GM21576 (cell line): ENCODE measurements around the gene TBKBP1.
"Not testable (repeated sequence)": the region's sequence is repeated elsewhere in the genome, so short reads cannot be mapped to it uniquely, and the experiment has no call there.

Source experiments
- ATAC-seq: cut with Tn5 transposase; IDR thresholded peaks from one replicate; pipeline ENCODE4 v1.9.1; 2021; ENCODE audit warnings: mild to moderate bottlenecking, moderate library complexity; ENCODE audit not compliant: unreplicated experiment

The TBKBP1 gene

GRCh38 chr17:47729476-47729875 lies 35.5 kb downstream of the TBKBP1 start:
- ATAC-seq: no peak

DNA sequence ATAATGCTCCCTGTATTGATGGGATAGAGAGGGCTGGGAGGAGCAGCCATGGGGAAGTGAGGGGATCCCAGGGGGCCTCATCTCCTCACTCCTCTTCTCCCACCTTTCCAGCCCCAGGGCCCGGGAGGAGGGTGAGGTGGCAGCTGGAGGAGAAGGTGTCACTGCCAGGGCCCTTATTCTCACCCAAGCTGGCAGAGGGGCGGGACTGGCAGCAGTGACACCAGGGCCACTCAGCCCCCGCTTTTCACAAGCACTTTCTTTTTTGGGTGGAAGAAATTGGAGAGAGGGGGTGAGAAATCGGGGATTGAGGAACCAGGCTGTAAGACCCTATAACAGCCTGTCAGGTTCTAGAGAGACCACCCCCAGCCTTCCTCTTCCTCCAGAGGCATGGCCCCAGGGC lies 36.7 kb downstream of the TBKBP1 start:
- ATAC-seq: no peak

DNA sequence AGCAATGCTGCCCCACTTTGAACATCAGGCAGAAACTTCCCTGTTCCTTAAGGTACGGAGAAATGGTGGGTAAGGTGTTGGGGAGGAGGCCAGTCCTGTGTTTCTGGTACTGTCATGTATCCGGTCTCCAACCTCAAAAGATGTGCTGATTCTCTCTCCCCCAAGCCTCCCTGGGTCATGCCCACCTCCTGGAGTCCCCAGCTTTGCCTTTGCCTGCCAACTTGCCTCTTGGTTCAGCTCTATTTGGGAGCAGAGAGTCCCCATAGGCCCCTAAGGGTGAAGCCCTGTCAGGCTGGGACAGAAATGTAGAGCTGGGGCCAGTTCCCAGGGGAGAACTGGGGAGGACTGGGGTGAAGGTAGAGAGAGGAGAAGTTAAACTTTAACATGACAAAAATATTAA lies 37.4 kb downstream of the TBKBP1 start:
- ATAC-seq: no peak

DNA sequence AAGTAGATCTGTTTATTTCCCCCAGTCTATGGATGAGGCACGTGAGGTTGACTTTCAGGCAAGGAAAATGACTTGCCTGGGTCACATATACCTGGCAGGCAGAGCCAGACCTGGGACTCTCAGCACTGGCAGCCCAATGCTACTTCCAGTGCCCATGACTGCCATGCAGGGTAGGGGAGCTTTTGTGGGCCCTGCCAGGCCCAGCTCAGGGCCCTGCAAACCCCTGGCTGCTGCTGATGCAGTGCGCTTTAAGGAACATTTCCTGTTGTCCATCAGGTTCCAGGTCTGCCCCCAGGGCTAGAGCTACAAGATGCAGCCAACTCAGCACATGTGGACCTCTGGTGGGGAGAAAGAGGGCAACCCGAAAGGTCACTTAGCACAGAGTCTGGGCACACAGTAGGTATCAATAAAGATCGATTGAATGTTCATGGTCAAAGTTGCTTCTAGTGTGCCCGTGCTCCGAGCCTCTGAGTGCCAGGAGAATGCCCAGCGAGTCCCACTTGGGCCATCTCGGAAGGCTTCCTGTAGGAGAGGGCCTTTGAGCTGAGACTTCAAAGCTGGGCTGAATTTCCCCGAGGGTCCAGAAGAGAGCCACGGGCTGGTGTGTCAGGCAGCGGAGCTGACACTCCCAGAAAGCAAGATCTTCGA lies 38.6 kb downstream of the TBKBP1 start:
- no peak for ATAC-seq

GRCh38 chr17:47733047-47733673 lies 39.2 kb downstream of the TBKBP1 start, which contains the start of gene TBX21:
TBX21 (plus strand) TSS chr17:47733236; CDS start chr17:47733455, 219 bp downstream.
- peak; percentile 42 for ATAC-seq

DNA sequence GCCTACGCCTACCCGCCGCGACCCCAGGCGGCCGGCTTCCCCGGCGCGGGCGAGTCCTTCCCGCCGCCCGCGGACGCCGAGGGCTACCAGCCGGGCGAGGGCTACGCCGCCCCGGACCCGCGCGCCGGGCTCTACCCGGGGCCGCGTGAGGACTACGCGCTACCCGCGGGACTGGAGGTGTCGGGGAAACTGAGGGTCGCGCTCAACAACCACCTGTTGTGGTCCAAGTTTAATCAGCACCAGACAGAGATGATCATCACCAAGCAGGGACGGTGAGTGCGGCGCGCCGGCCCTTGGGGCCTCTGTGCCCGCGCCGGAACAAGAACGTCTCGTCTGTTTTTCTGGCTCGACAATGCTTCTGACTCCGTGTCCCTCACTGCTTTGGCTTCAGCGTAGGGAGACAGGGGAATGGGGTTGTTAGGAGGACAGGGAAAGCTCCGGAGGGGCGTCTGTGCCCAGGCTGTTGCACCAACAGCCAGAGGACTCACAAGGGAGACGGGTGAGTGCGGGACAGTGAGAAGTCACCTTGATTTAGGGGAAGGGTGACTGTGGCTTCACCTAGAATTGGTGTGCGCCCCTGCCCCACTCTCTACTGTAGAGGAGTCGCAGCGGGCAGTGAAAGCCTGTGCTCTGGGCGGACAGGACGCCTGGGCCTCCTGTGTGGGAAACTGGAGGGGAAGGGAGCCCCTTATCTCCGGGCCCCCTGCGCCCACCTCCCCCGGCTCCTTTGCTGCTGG lies 39.9 kb downstream of the TBKBP1 start:
- peak; percentile 13 for ATAC-seq

GRCh38 chr17:47735139-47735464 lies 41.1 kb downstream of the TBKBP1 start:
- no peak for ATAC-seq

GRCh38 chr17:47735536-47736011 lies 41.6 kb downstream of the TBKBP1 start:
- peak; percentile 48 for ATAC-seq

GRCh38 chr17:47736501-47737495 lies 42.8 kb downstream of the TBKBP1 start:
- no peak for ATAC-seq

GRCh38 chr17:47738178-47738577 lies 44.2 kb downstream of the TBKBP1 start:
- ATAC-seq: no peak

DNA sequence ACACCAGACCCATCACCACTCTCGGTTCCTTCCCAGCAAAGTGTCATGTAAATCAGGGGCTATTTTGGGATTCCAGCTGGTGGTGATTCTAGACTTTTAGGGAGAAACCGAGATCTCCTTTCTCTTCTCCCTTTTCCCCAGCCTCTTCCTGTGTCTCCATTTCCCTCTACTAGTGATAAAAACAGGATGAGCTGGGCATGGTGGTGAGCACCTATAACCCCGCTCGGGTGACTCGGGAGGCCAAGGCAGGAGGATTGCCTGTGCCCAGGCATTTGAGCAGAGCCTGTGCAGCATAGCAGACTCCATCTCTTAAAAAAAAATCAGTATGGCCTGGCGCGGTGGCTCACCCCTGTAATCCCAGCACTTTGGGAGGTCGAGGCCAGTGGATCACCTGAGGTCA lies 45.2 kb downstream of the TBKBP1 start:
- ATAC-seq: no peak

- ATAC-seq: not testable (repeated sequence)
Measured at GRCh38 chr17:47739945-47740344, 46.0 kb downstream of the TBKBP1 start.

DNA sequence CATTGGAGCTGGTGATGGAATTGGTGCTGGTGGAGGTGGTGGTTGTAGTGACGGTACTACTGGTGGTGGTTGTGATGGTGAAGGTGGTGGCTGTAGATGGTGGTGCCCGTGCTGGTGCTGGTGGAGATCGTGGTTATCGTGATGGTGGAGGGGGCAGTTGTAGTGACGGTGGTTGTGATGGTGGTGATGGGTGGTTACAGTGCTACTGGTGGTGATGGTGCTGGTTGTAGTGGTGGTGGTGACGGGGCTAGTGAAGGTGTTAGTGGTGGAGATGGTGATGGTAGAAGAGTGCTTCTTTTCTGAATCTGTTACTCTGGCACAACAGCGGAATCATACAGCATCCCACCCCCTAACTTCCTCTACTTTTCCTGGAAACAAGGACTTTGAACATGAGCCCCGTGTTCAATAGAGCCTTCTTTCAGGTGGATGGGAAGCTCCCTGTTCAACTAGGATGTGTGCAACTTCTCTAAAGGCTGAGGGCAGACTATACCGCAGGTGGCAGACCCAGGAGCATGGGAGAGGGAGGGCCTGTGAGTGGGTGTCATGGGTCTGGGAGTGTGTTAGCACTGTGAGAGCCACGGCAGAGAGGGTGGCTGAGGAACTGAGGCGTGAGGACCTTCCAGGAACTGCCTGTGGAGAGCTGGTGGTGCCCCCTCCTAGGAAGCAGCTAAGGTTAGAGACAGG lies 47.3 kb downstream of the TBKBP1 start:
- ATAC-seq: no peak

- no peak for ATAC-seq
Measured at GRCh38 chr17:47741793-47742145, 47.8 kb downstream of the TBKBP1 start.

DNA sequence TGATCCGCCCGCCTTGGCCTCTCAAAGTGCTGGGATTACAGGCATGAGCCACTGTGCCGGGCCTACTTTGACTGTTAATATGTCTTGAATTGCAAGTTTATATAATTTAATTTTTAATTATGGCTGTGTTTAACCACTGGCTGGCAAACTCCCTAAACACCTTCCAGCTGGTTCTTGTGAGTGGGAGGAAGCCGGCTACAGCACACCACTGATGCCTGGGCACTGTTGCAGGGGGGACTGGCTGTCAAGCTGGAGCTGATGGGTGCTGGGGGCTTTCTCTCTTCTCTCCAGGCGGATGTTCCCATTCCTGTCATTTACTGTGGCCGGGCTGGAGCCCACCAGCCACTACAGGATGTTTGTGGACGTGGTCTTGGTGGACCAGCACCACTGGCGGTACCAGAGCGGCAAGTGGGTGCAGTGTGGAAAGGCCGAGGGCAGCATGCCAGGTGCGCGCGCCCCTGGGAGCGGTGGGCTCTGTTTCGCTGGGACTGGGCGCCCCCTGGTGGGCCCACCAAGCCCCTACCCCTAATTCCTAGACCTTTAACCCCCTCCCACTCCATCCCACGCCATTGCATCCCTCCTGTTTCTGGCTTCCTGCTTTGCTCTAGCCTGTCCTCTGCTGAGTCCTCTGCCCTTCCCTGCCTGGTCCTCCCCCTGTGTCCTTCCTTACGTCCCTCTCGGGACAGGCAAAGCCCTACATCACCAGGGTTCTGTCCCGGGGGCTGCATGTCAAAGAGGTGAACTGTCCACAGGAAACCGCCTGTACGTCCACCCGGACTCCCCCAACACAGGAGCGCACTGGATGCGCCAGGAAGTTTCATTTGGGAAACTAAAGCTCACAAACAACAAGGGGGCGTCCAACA lies 48.6 kb downstream of the TBKBP1 start:
- ATAC-seq: no peak

DNA sequence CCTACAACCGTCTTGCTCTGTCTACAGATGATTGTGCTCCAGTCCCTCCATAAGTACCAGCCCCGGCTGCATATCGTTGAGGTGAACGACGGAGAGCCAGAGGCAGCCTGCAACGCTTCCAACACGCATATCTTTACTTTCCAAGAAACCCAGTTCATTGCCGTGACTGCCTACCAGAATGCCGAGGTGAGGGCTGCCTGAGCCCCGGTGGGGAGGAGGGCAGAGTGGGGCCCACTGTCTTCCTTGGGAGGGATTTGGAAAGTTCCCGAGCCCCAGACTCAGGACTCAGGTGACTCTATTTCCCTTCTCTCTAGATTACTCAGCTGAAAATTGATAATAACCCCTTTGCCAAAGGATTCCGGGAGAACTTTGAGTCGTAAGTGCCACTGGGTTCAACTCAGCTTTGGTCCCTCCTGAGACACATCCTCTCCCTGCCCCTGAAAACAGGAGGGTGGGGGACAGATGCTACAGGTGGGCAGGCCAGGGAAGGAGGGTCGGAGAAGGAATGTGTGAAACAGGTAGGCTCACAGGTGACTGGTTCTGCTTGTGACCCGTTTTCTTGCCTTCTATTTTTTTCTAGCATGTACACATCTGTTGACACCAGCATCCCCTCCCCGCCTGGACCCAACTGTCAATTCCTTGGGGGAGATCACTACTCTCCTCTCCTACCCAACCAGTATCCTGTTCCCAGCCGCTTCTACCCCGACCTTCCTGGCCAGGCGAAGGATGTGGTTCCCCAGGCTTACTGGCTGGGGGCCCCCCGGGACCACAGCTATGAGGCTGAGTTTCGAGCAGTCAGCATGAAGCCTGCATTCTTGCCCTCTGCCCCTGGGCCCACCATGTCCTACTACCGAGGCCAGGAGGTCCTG lies 50.4 kb downstream of the TBKBP1 start:
- no peak for ATAC-seq

GRCh38 chr17:47745037-47745380 lies 51.0 kb downstream of the TBKBP1 start:
- ATAC-seq: no peak

- ATAC-seq: no peak
Measured at GRCh38 chr17:47751471-47751870, 57.5 kb downstream of the TBKBP1 start.

- no peak for ATAC-seq
Measured at GRCh38 chr17:47757386-47757785, 63.4 kb downstream of the TBKBP1 start.
